IMR-90 (cell line): ENCODE data around the gene AKR1C2. TPM values are rescaled to one million over a fixed set of nuclear protein-coding genes. Genes with fewer than 3 reads are reported as not detected.
"Not testable (repeated sequence)": the region's sequence is repeated elsewhere in the genome, so short reads cannot be mapped to it uniquely, and the experiment has no call there.

Experiments
- ATAC-seq: fragments of 200-7000 bp; cut with Tn5 transposase; 2 replicates; pipeline ENCODE4 v1.9.1; 2020; ENCODE audit warnings: low read depth, mild to moderate bottlenecking, moderate library complexity
- BruUV-seq: library from RNA; stranded (reverse); fragments of 400-500 nt; replicated peaks from 2 replicates; lab custom pipeline; 2021; lab: Mats Ljungman, UMichigan
- CTCF ChIA-PET: fragments of 300-600 bp; formaldehyde crosslinking; extraction: SDS; loops from one replicate; lab custom pipeline; 2021; ENCODE audit warnings: antibody characterized with exemption; lab: Yijun Ruan, JAX
- POLR2A ChIA-PET: fragments of 300-600 bp; sonication (Branson Sonifier 250); formaldehyde crosslinking; loops from one replicate; lab custom pipeline; 2022; ENCODE audit warnings: antibody characterized with exemption; ENCODE audit not compliant: unreplicated experiment; lab: Charles Lee
- DNase-seq: peaks from one replicate; pipeline ENCODE4 v3.0.0; 2013
- H2AFZ ChIP-seq: replicated peaks from 2 replicates; pipeline ENCODE3; 2013; ENCODE audit warnings: low read length, mild to moderate bottlenecking; ENCODE audit not compliant: poor library complexity
- H2AK5ac ChIP-seq: 2 replicates; pipeline ENCODE4 v1.6.1; 2013; ENCODE audit warnings: low read depth, low read length, inconsistent platforms
- H2AK9ac ChIP-seq: replicated peaks from 2 replicates; pipeline ENCODE3; 2013; ENCODE audit warnings: mild to moderate bottlenecking, low read depth, low read length, moderate library complexity; ENCODE audit not compliant: poor library complexity
- H2BK120ac ChIP-seq: 2 replicates; pipeline ENCODE4 v1.6.1; 2013; ENCODE audit warnings: low read depth, low read length, inconsistent platforms
- H2BK15ac ChIP-seq: 3 replicates; pipeline ENCODE4 v1.6.1; 2013; ENCODE audit warnings: low read depth, low read length, inconsistent platforms
- H2BK20ac ChIP-seq: 2 replicates; pipeline ENCODE4 v1.6.1; 2013; ENCODE audit warnings: low read depth, mild to moderate bottlenecking, inconsistent platforms, low read length, moderate library complexity
- H2BK5ac ChIP-seq: 2 replicates; pipeline ENCODE4 v1.6.1; 2013; ENCODE audit warnings: mild to moderate bottlenecking, low read depth, low read length, inconsistent platforms; ENCODE audit not compliant: poor library complexity, severe bottlenecking
- H3K14ac ChIP-seq: replicated peaks from 2 replicates; pipeline ENCODE4 v1.6.1; 2013; ENCODE audit warnings: low read depth, low read length, inconsistent platforms
- H3K18ac ChIP-seq: 2 replicates; pipeline ENCODE4 v1.6.1; 2013; ENCODE audit warnings: low read depth, low read length, control low read depth
- H3K23ac ChIP-seq: 2 replicates; pipeline ENCODE4 v1.6.1; 2013; ENCODE audit warnings: low read depth, low read length, inconsistent platforms
- H3K27ac ChIP-seq: 2 replicates; pipeline ENCODE4 v1.5.1; 2013; ENCODE audit warnings: mild to moderate bottlenecking, control low read depth, low read length; ENCODE audit not compliant: insufficient read depth
- H3K27me3 ChIP-seq: 2 replicates; pipeline ENCODE4 v1.6.1; 2013; ENCODE audit warnings: low read length; ENCODE audit not compliant: control insufficient read depth, insufficient read depth
- H3K36me3 ChIP-seq: 2 replicates; pipeline ENCODE4 v1.6.1; 2013; ENCODE audit warnings: low read length, mixed read lengths; ENCODE audit not compliant: control insufficient read depth, insufficient read depth
- H3K4ac ChIP-seq: 2 replicates; pipeline ENCODE4 v1.6.1; 2013; ENCODE audit warnings: low read depth, low read length, inconsistent platforms
- H3K4me1 ChIP-seq: 2 replicates; pipeline ENCODE4 v1.6.1; 2013; ENCODE audit warnings: low read length, mixed read lengths; ENCODE audit not compliant: control insufficient read depth, insufficient read depth
- H3K4me2 ChIP-seq: 2 replicates; pipeline ENCODE4 v1.6.1; 2013; ENCODE audit warnings: low read depth, mild to moderate bottlenecking, control low read depth, low read length, moderate library complexity
- H3K4me3 ChIP-seq: 2 replicates; pipeline ENCODE4 v1.5.1; 2013; ENCODE audit warnings: low read depth, mild to moderate bottlenecking, control low read depth, low read length, moderate library complexity; ENCODE audit not compliant: insufficient read depth
- H3K56ac ChIP-seq: 2 replicates; pipeline ENCODE4 v1.6.1; 2013; ENCODE audit warnings: low read length, inconsistent platforms; ENCODE audit not compliant: insufficient read depth; ENCODE audit errors: extremely low read depth
- H3K79me1 ChIP-seq, 2 experiments: 2 replicates each; pipeline ENCODE4 v1.6.1; 2013; ENCODE audit warnings: low read length in 2 of 2, inconsistent platforms in 1 of 2, low read depth in 1 of 2
- H3K9ac ChIP-seq: 2 replicates; pipeline ENCODE4 v1.6.1; 2013; ENCODE audit warnings: low read depth, low read length, control low read depth
- H3K9me1 ChIP-seq: 2 replicates; pipeline ENCODE4 v1.6.1; 2013; ENCODE audit warnings: low read length, inconsistent platforms; ENCODE audit not compliant: insufficient read depth
- H3K9me3 ChIP-seq: 2 replicates; pipeline ENCODE4 v1.6.1; 2013; ENCODE audit warnings: low read length; ENCODE audit not compliant: control insufficient read depth, insufficient read depth
- H4K20me1 ChIP-seq: 2 replicates; pipeline ENCODE4 v1.6.1; 2013; ENCODE audit warnings: low read length, inconsistent platforms; ENCODE audit not compliant: insufficient read depth
- H4K5ac ChIP-seq: 2 replicates; pipeline ENCODE4 v1.6.1; 2013; ENCODE audit warnings: mild to moderate bottlenecking, low read depth, low read length, control low read depth
- H4K8ac ChIP-seq, 2 experiments: 2 replicates each; pipeline ENCODE4 v1.6.1; 2013; ENCODE audit warnings: low read depth in 2 of 2, low read length in 2 of 2, control low read depth in 1 of 2, inconsistent platforms in 1 of 2
- H4K91ac ChIP-seq: 2 replicates; pipeline ENCODE4 v1.6.1; 2013; ENCODE audit warnings: low read depth, low read length, inconsistent platforms; ENCODE audit not compliant: insufficient read depth
- dilution Hi-C: fragments of 300-500 bp; cut with HindIII; formaldehyde crosslinking; loops from one replicate; pipeline ENCODE4 v1.14.3; 2018; ENCODE audit warnings: low sequenced_read_pairs; ENCODE audit not compliant: unreplicated experiment
- in situ Hi-C: fragments of 300-500 bp; cut with MboI; formaldehyde crosslinking; loops from 3 replicates; pipeline ENCODE4 v1.14.3; 2019; ENCODE audit warnings: low sequenced_read_pairs, inconsistent platforms, mixed read lengths
- intact Hi-C: fragments of 100-400 bp; cut with micrococcal nuclease; formaldehyde crosslinking; loops from 2 replicates; pipeline ENCODE4 v1.10.0; 2022
- polyA plus RNA-seq, 3 experiments: library from polyadenylated mRNA; depleted of rRNA; stranded (reverse); fragments of >200 nt; gene quantifications; 2 replicates each; pipeline ENCODE4 v1.2.3, GENCODE V29; 2012; ENCODE audit warnings: low replicate concordance in 1 of 3
- total RNA-seq: library from RNA; depleted of rRNA; stranded (reverse); fragments of >200 nt; gene quantifications from 2 replicates; pipeline ENCODE4 v1.2.3, GENCODE V29; 2012

The AKR1C2 gene
- total and polyA plus RNA-seq, 2 of the 4 experiments (the other 2 are of a cell fraction) = 0.36 to 1.0 TPM

DNA sequence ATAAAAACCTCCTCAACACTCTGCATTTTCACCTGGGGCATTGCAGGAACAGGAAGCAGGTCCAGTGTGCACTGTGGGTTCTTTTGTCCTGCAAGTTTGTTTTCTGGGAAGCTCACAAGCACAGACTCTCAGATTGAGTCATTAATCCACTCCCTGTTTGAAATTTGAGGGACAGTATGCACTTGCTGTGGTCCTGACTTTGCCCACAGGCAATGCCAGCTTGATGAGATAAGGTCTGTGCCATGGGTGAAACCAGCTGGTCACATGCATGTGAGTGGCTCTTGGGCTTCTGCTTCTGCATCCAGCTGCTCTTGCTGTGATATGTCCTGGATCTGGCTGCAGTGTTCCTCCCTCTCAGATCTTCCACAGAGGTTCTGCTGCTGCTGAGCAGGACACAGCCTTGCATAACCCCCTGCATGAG is 21.8 kb upstream of the AKR1C2 start:
- BruUV-seq, ATAC-seq, dilution Hi-C loops: not testable (repeated sequence)

More for the DNA sequence above, 21.8 kb upstream of the AKR1C2 start:
- H3K14ac ChIP-seq, H2AK9ac ChIP-seq, H3K36me3 ChIP-seq, H3K4ac ChIP-seq, H2AK5ac ChIP-seq, H4K5ac ChIP-seq, H4K91ac ChIP-seq, H3K27me3 ChIP-seq, H2BK20ac ChIP-seq, H3K4me3 ChIP-seq, H2AFZ ChIP-seq, H2BK15ac ChIP-seq, H3K4me2 ChIP-seq, H2BK5ac ChIP-seq, H4K8ac ChIP-seq, CTCF ChIA-PET, POLR2A ChIA-PET, H4K20me1 ChIP-seq, H3K23ac ChIP-seq, in situ Hi-C loops, H3K27ac ChIP-seq, H3K9me1 ChIP-seq, DNase-seq, H2BK120ac ChIP-seq, H3K79me1 ChIP-seq, H3K56ac ChIP-seq, H3K9ac ChIP-seq, H3K9me3 ChIP-seq, H3K18ac ChIP-seq, intact Hi-C loops, H3K4me1 ChIP-seq: not testable (repeated sequence)
